ENCODE measurements around the gene CLEC4E. TPM values are rescaled to one million over a fixed set of nuclear protein-coding genes. Genes with fewer than 3 reads are reported as not detected.

Gene CLEC4E
- total and polyA plus RNA-seq, 2 experiments from 2014 or later = not detected

GRCh38 chr12:8564656-8565055, 24.0 kb upstream of the CLEC4E start:
- 33 to 39% methylated on average over 22 of the region's 22 CpGs for WGBS, 2 experiments (ENCODE audit: low coverage in 1 of 2, low lambda C conversion rate in 2 of 2, missing lambda C conversion rate in 2 of 2)
- in situ Hi-C loops (cut with MboI) = no loop called here

DNA sequence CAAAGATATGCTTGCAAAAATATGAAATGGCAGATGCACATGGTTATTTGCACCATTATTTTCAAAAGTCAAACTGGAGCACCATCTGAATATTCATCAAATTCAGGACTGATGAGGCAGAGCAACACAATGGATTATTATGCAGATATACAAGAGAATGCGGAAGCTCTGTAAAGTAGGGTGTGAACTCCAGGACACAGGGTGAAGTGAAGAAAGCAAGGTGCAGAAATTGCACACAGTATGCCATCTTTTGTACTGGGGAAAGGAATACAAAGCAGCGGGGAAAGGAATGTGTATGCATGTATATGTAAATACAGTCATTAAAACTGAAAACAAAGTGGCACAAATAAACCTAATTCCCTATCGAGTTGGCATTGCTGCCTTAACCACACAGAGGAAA, 22.7 kb upstream of the CLEC4E start:
- H3K9me3 ChIP-seq (ENCODE audit: low read depth) = no peaks in the 10 kb centered on the region
- no peaks in the 10 kb centered on the region for H3K9me2 ChIP-seq (ENCODE audit: insufficient read depth)
- no peak for TF ChIP-seq EZH2phosphoT487 (IDR thresholded peaks at IDR 0.05; ENCODE audit: insufficient read depth, low read depth)
- TF ChIP-seq EZH2 (IDR thresholded peaks at IDR 0.05; ENCODE audit: insufficient read depth, poor library complexity, severe bottlenecking) = no peak
- H3K4me2 ChIP-seq (ENCODE audit: unreplicated experiment) = no peak overlapping the region
- WGBS, 2 experiments (ENCODE audit: low coverage in 1 of 2, low lambda C conversion rate in 2 of 2, missing lambda C conversion rate in 2 of 2) = 34 to 36% methylated on average over 3 of the region's 3 CpGs
- no peaks in the 10 kb centered on the region for H3F3A ChIP-seq (ENCODE audit: insufficient read depth)
- no peaks in the 10 kb centered on the region for H3K27me3 ChIP-seq (replicated peaks; ENCODE audit: insufficient read depth)
- no peaks in the 10 kb centered on the region for H3K36me3 ChIP-seq (ENCODE audit: low read depth)
- no peak overlapping the region for H3K4me3 ChIP-seq
- H2AFZ ChIP-seq = no peak overlapping the region
- H3K27ac ChIP-seq = no peak overlapping the region
- no peaks in the 10 kb centered on the region for H3K4me1 ChIP-seq (ENCODE audit: insufficient read depth)
- in situ Hi-C loops (cut with MboI) = no loop called here
- H3K79me2 ChIP-seq (ENCODE audit: insufficient read depth) = no peaks in the 10 kb centered on the region
- DNase-seq = no peak
- H4K20me1 ChIP-seq (ENCODE audit: insufficient read depth) = no peaks in the 10 kb centered on the region
- no peak overlapping the region for H3K9ac ChIP-seq

More at GRCh38 chr12:8564656-8565055, 24.0 kb upstream of the CLEC4E start:
- no peaks in the 10 kb centered on the region for H3K9me3 ChIP-seq (ENCODE audit: low read depth)
- no peaks in the 10 kb centered on the region for H3K9me2 ChIP-seq (ENCODE audit: insufficient read depth)
- no peak for DNase-seq
- H3K27ac ChIP-seq = no peak overlapping the region
- no peak overlapping the region for H3K9ac ChIP-seq
- no peaks in the 10 kb centered on the region for H3K4me1 ChIP-seq (ENCODE audit: insufficient read depth)
- no peaks in the 10 kb centered on the region for H4K20me1 ChIP-seq (ENCODE audit: insufficient read depth)
- no peak overlapping the region for H3K4me3 ChIP-seq
- H3K27me3 ChIP-seq (replicated peaks; ENCODE audit: insufficient read depth) = no peaks in the 10 kb centered on the region
- H2AFZ ChIP-seq = no peak overlapping the region
- no peaks in the 10 kb centered on the region for H3K79me2 ChIP-seq (ENCODE audit: insufficient read depth)
- no peak overlapping the region for H3K4me2 ChIP-seq (ENCODE audit: unreplicated experiment)
- no peaks in the 10 kb centered on the region for H3F3A ChIP-seq (ENCODE audit: insufficient read depth)
- no peaks in the 10 kb centered on the region for H3K36me3 ChIP-seq (ENCODE audit: low read depth)
- no peak for TF ChIP-seq EZH2phosphoT487 (IDR thresholded peaks at IDR 0.05; ENCODE audit: insufficient read depth, low read depth)
- TF ChIP-seq EZH2 (IDR thresholded peaks at IDR 0.05; ENCODE audit: insufficient read depth, poor library complexity, severe bottlenecking) = no peak

- no peaks in the 10 kb centered on the region for H3K9me3 ChIP-seq (ENCODE audit: low read depth)
- H3F3A ChIP-seq (ENCODE audit: insufficient read depth) = no peaks in the 10 kb centered on the region
- no peak for DNase-seq
- no peaks in the 10 kb centered on the region for H4K20me1 ChIP-seq (ENCODE audit: insufficient read depth)
- no peaks in the 10 kb centered on the region for H3K9me2 ChIP-seq (ENCODE audit: insufficient read depth)
- no peak overlapping the region for H2AFZ ChIP-seq
- no peak overlapping the region for H3K4me3 ChIP-seq
- in situ Hi-C loops (cut with MboI) = no loop called here
- H3K4me1 ChIP-seq (ENCODE audit: insufficient read depth) = no peaks in the 10 kb centered on the region
- no peaks in the 10 kb centered on the region for H3K27me3 ChIP-seq (replicated peaks; ENCODE audit: insufficient read depth)
- no peak for TF ChIP-seq EZH2 (IDR thresholded peaks at IDR 0.05; ENCODE audit: insufficient read depth, poor library complexity, severe bottlenecking)
- no peak for TF ChIP-seq EZH2phosphoT487 (IDR thresholded peaks at IDR 0.05; ENCODE audit: insufficient read depth, low read depth)
- no peak overlapping the region for H3K4me2 ChIP-seq (ENCODE audit: unreplicated experiment)
- H3K36me3 ChIP-seq (ENCODE audit: low read depth) = no peaks in the 10 kb centered on the region
- H3K9ac ChIP-seq = no peak overlapping the region
- WGBS, 2 experiments (ENCODE audit: low coverage in 1 of 2, low lambda C conversion rate in 2 of 2, missing lambda C conversion rate in 2 of 2) = 50 to 55% methylated on average over 6 of the region's 6 CpGs
- no peak overlapping the region for H3K27ac ChIP-seq
- H3K79me2 ChIP-seq (ENCODE audit: insufficient read depth) = no peaks in the 10 kb centered on the region
Observed at GRCh38 chr12:8562310-8562709, 21.6 kb upstream of the CLEC4E start.

DNA sequence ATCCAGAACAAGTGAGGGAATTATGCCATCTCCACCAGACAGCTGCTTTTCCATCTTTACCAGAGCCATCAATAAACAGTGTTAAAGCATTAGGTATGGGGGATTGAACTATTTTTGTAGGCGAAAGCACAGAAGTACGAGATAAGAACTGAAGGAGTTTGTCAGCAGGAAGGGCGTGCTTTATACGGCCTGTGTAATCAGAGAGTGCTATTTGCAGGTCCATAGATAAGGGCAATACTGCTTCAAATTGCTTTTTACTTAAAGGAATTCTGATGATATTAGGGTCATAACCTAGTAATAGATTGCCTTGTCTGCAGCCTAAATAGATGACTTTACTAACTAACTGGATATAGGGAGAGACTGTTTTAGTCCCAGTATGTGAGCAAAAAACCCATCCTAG, 20.3 kb upstream of the CLEC4E start:
- Histone ChIP-seq H3K9me2 (ENCODE audit: insufficient read depth) (no peaks in the 10 kb centered on the region), H3K36me3 (ENCODE audit: low read depth) (no peaks in the 10 kb centered on the region), H3K9ac (no peak overlapping the region), H3K27ac (no peak overlapping the region), H3K79me2 (ENCODE audit: insufficient read depth) (no peaks in the 10 kb centered on the region), H3K27me3 (replicated peaks; ENCODE audit: insufficient read depth) (no peaks in the 10 kb centered on the region), H3F3A (ENCODE audit: insufficient read depth) (no peaks in the 10 kb centered on the region), H3K4me2 (ENCODE audit: unreplicated experiment) (no peak overlapping the region), H3K4me3 (no peak overlapping the region), H4K20me1 (ENCODE audit: insufficient read depth) (no peaks in the 10 kb centered on the region), H2AFZ (no peak overlapping the region), H3K9me3 (ENCODE audit: low read depth) (no peaks in the 10 kb centered on the region), H3K4me1 (ENCODE audit: insufficient read depth) (no peaks in the 10 kb centered on the region)
- in situ Hi-C loops (cut with MboI) = no loop called here
- WGBS, 2 experiments (ENCODE audit: low coverage in 1 of 2, low lambda C conversion rate in 2 of 2, missing lambda C conversion rate in 2 of 2) = 44 to 51% methylated on average over 4 of the region's 4 CpGs
- TF ChIP-seq EZH2 (IDR thresholded peaks at IDR 0.05; ENCODE audit: insufficient read depth, poor library complexity, severe bottlenecking) (no peak), EZH2phosphoT487 (IDR thresholded peaks at IDR 0.05; ENCODE audit: insufficient read depth, low read depth) (no peak)
- DNase-seq = no peak

DNA sequence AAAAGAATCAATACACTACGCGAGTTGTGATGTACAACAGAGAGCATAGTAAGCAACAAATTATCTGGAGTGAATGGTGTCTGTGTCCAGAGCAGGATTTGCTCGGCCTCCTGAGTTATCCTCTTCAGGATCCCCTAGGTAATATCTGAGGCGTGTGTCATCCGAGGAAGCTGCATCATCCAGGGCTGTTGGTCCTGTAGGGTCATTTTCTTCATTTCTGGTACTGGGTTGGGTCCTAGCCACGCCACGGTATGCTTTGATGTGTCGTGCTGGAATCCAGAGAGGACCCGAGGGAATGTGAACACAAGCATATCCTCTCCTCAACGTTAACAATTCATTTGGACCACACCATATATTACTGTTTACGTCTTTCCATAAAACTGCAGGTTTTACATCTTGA, 19.0 kb upstream of the CLEC4E start:
- no peak for TF ChIP-seq EZH2phosphoT487 (IDR thresholded peaks at IDR 0.05; ENCODE audit: insufficient read depth, low read depth)
- no peak for TF ChIP-seq EZH2 (IDR thresholded peaks at IDR 0.05; ENCODE audit: insufficient read depth, poor library complexity, severe bottlenecking)
- DNase-seq = no peak
- no peaks in the 10 kb centered on the region for H3K4me1 ChIP-seq (ENCODE audit: insufficient read depth)
- no peaks in the 10 kb centered on the region for H4K20me1 ChIP-seq (ENCODE audit: insufficient read depth)
- no peak overlapping the region for H2AFZ ChIP-seq
- H3K27ac ChIP-seq = no peak overlapping the region
- H3K4me3 ChIP-seq = no peak overlapping the region
- 45 to 48% methylated on average over 11 of the region's 11 CpGs for WGBS, 2 experiments (ENCODE audit: low coverage in 1 of 2, low lambda C conversion rate in 2 of 2, missing lambda C conversion rate in 2 of 2)
- no peaks in the 10 kb centered on the region for H3K9me3 ChIP-seq (ENCODE audit: low read depth)
- in situ Hi-C loops (cut with MboI) = no loop called here
- H3K4me2 ChIP-seq (ENCODE audit: unreplicated experiment) = no peak overlapping the region
- H3F3A ChIP-seq (ENCODE audit: insufficient read depth) = no peaks in the 10 kb centered on the region
- H3K9me2 ChIP-seq (ENCODE audit: insufficient read depth) = no peaks in the 10 kb centered on the region
- H3K9ac ChIP-seq = no peak overlapping the region
- H3K79me2 ChIP-seq (ENCODE audit: insufficient read depth) = no peaks in the 10 kb centered on the region
- no peaks in the 10 kb centered on the region for H3K36me3 ChIP-seq (ENCODE audit: low read depth)
- H3K27me3 ChIP-seq (replicated peaks; ENCODE audit: insufficient read depth) = no peaks in the 10 kb centered on the region

Data from GM23248 (cell line).